Activated CD8-positive, alpha-beta T cell treated with anti-CD3 and anti-CD28 coated beads for 36 hours (primary cell): ENCODE data around the gene CDH24. TPM values are rescaled to one million over a fixed set of nuclear protein-coding genes. Genes with fewer than 3 reads are reported as not detected.

ENCODE experiments used
- ATAC-seq: fragments of 200-7000 bp; cut with Tn5 transposase; one replicate; pipeline ENCODE4 v1.10.0; 2021; ENCODE audit warnings: mild to moderate bottlenecking, moderate library complexity
- CTCF ChIA-PET: fragments of 350-600 bp; sonication (Branson Sonifier 250); formaldehyde crosslinking; loops from one replicate; lab custom pipeline; 2021; ENCODE audit warnings: antibody characterized with exemption; lab: Charles Lee
- POLR2A ChIA-PET: fragments of 350-600 bp; sonication (Branson Sonifier 250); formaldehyde crosslinking; loops from one replicate; lab custom pipeline; 2021; ENCODE audit warnings: antibody characterized with exemption; lab: Charles Lee
- DNase-seq: peaks from one replicate; pipeline ENCODE4 v3.0.0-alpha.2; 2020
- H3K27ac Mint-ChIP-seq: one replicate; pipeline ENCODE4 v1.8.0; 2021; ENCODE audit warnings: mild to moderate bottlenecking, mixed read lengths
- H3K27me3 Mint-ChIP-seq: one replicate; pipeline ENCODE4 v1.8.0; 2021; ENCODE audit warnings: mixed read lengths
- H3K36me3 Mint-ChIP-seq: one replicate; pipeline ENCODE4 v1.8.0; 2021; ENCODE audit warnings: low read depth, mixed read lengths
- H3K4me1 Mint-ChIP-seq: one replicate; pipeline ENCODE4 v1.8.0; 2021; ENCODE audit warnings: low read depth, mixed read lengths
- H3K4me3 Mint-ChIP-seq: one replicate; pipeline ENCODE4 v1.8.0; 2021; ENCODE audit warnings: mild to moderate bottlenecking, moderate library complexity, mixed read lengths
- H3K9me3 Mint-ChIP-seq: one replicate; pipeline ENCODE4 v1.8.0; 2021; ENCODE audit warnings: mixed read lengths
- CTCF ChIP-seq: fragments of 200-600 bp; IDR thresholded peaks from one replicate; pipeline ENCODE4 v1.8.0; 2022; ENCODE audit warnings: antibody characterized with exemption, mild to moderate bottlenecking
- intact Hi-C: fragments of 100-400 bp; cut with micrococcal nuclease; formaldehyde crosslinking; loops from one replicate; pipeline ENCODE4 v1.10.0; 2022
- total RNA-seq, 2 experiments: library from RNA; stranded (reverse); gene quantifications; one replicate each; pipeline ENCODE4 v1.2.3, GENCODE V29; 2021

CDH24 gene
- total RNA-seq, 2 experiments from 2014 or later, result 0.69 to 0.72 TPM

DNA sequence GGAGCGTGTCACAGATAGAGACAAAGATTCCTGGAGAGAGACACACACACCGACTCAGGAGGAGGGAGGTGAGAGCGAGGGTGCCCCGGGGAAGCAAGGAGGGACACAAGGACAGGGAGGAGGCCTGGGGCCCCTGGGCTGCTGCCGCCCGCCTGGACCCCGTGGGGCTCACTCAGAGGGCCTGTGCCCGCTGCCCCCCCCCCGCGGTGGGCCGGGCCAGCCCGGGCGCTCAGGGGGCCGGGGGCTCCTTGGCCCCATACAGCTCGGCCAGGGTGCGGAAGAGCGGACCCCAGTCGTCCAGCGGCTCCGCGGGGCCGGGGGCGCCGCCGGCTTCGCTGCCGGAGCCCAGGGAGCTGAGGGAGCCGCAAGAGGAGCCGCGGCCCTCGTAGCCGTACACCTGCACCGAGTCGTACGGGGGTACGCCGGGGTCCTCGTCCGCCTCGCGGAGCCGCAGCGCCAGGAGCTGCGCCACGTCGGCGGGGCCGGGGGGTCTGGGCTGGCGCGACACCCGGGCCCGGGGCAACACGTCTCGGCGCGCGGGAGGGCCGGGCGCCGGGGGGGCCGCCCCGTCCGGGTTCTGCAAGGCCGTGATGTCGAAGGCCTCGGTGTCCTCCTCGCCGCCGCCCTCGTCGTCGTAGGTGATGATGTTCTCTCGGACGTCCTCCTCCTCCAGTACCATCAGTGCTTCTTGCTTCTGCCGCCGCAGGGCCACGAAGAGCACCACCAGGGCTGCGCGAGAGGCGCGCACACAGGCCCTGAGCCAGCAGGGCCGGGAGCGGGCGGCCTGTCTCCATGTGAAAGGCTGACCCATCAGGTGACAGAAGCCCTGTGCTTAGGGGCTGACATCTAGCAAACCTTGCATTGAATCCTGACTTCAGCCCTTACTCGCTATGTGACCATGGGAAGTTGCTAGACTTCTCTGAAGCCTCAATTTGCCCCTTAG lies 9.3 kb downstream of the CDH24 start:
- H3K36me3 Mint-ChIP-seq, result no peaks in the 10 kb centered on the region
- H3K27me3 Mint-ChIP-seq, result peaks cover 2% of the 10 kb centered on the region
- ATAC-seq (no peak), DNase-seq (no peak)
- POLR2A ChIA-PET, result no interaction called here
- intact Hi-C loops, result no loop called here
- no peak overlapping the region for H3K27ac Mint-ChIP-seq
- H3K4me3 Mint-ChIP-seq, result no peak overlapping the region
- no peak for TF ChIP-seq CTCF
- CTCF ChIA-PET, result interaction anchor here (1.6 to 2.0 kb wide), 3 partner anchors 21 to 75 kb away, joined by 5 to 6 read pairs (median 5); no protein-coding TSS in a partner anchor
- H3K9me3 Mint-ChIP-seq, result no peaks in the 10 kb centered on the region
- H3K4me1 Mint-ChIP-seq, result no peaks in the 10 kb centered on the region

DNA sequence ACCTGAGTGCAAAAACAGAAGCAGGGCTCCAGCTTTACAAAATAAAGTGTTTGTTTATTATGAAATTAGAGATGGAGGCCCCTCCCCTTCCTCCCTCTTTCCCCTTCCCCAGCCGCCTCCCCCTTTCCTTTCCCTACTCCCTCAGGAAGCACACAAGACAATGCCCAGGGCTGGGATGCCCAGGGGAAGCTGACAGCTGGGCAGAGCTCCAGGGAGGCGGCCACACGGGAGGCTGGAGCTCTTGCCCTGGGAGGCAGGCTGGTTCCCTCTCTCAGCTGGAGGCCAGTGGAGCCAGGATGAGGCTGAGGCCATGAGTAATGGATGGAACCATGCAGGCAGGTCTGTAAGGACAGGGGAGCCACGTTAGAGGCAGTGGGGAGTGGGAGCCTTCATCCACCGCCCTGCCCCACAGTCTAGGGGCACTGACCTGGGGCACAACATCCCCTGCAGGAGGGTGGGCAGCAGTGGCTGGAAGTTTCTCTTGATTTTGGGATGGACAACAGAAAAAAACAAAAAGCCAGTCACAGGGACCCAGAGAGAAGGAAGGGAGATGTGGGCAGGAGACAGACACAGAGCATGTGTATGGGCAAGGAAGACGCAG lies 10.2 kb downstream of the CDH24 start:
- no peaks in the 10 kb centered on the region for H3K9me3 Mint-ChIP-seq
- H3K4me1 Mint-ChIP-seq, result no peaks in the 10 kb centered on the region
- no peaks in the 10 kb centered on the region for H3K36me3 Mint-ChIP-seq
- DNase-seq (no peak), ATAC-seq (no peak)
- peaks cover 2% of the 10 kb centered on the region for H3K27me3 Mint-ChIP-seq
- no peak for TF ChIP-seq CTCF
- no peak overlapping the region for H3K27ac Mint-ChIP-seq
- no peak overlapping the region for H3K4me3 Mint-ChIP-seq
- intact Hi-C loops, result no loop called here
- ChIA-PET POLR2A (interaction anchor here (1.1 kb wide), 1 partner anchor 39 kb away, joined by 3 read pairs; no protein-coding TSS in a partner anchor), CTCF (interaction anchor here (1.2 to 2.1 kb wide), 4 partner anchors 11 to 74 kb away, joined by 3 to 8 read pairs (median 4); partner anchors contain the start of gene CDH24)

GRCh38 chr14:23045419-23046357 lies 11.6 kb downstream of the CDH24 start:
- Mint-ChIP-seq H3K4me1 (no peaks in the 10 kb centered on the region), H3K9me3 (no peaks in the 10 kb centered on the region), H3K36me3 (no peaks in the 10 kb centered on the region), H3K27ac (no peak overlapping the region), H3K4me3 (no peak overlapping the region), H3K27me3 (peaks cover 2% of the 10 kb centered on the region)
- TF ChIP-seq CTCF, result no peak
- ChIA-PET POLR2A (no interaction called here), CTCF (interaction anchor here (2.0 to 2.1 kb wide), 2 partner anchors 59 to 72 kb away, joined by 5 to 8 read pairs; no protein-coding TSS in a partner anchor)
- intact Hi-C loops, result no loop called here
- ATAC-seq, result no peak
- DNase-seq, result no peak

GRCh38 chr14:23044840-23045239 lies 12.5 kb downstream of the CDH24 start:
- no peaks in the 10 kb centered on the region for H3K9me3 Mint-ChIP-seq
- CTCF ChIA-PET, result interaction anchor here (1.5 to 2.6 kb wide), 2 partner anchors 13 to 50 kb away, joined by 4 to 12 read pairs; no protein-coding TSS in a partner anchor
- intact Hi-C loops, result no loop called here
- no peak for TF ChIP-seq CTCF
- no peaks in the 10 kb centered on the region for H3K4me1 Mint-ChIP-seq
- DNase-seq, result no peak
- peaks cover 2% of the 10 kb centered on the region for H3K27me3 Mint-ChIP-seq
- H3K27ac Mint-ChIP-seq, result no peak overlapping the region
- no peak overlapping the region for H3K4me3 Mint-ChIP-seq
- H3K36me3 Mint-ChIP-seq, result no peaks in the 10 kb centered on the region
- POLR2A ChIA-PET, result no interaction called here
- no peak for ATAC-seq
